Trophoblast cell (in vitro differentiated cells and primary cell): Measurements from ENCODE around the gene DNMT3A.
A peak's percentile ranks its signal among the peaks of the same experiment; 100 is the strongest.

ENCODE experiments used
- DNase-seq, 2 donors: peaks; one replicate each; pipeline ENCODE4 v3.0.0-alpha.2; 2016
- H2AFZ ChIP-seq: 2 replicates; pipeline ENCODE4 v1.6.1; 2013; ENCODE audit warnings: low read length, moderate library complexity, mild to moderate bottlenecking; ENCODE audit not compliant: insufficient read depth, poor library complexity
- H2AK5ac ChIP-seq: 2 replicates; pipeline ENCODE4 v1.6.1; 2013; ENCODE audit warnings: mild to moderate bottlenecking, low read length
- H2BK120ac ChIP-seq: 2 replicates; pipeline ENCODE4 v1.6.1; 2013; ENCODE audit warnings: low read length, mild to moderate bottlenecking, moderate library complexity; ENCODE audit not compliant: insufficient read depth, poor library complexity
- H2BK12ac ChIP-seq: 2 replicates; pipeline ENCODE4 v1.6.1; 2013; ENCODE audit warnings: mild to moderate bottlenecking, low read length, moderate library complexity
- H2BK5ac ChIP-seq: 2 replicates; pipeline ENCODE4 v1.6.1; 2013; ENCODE audit warnings: low read length, low read depth, moderate library complexity, mild to moderate bottlenecking; ENCODE audit not compliant: poor library complexity
- H3K14ac ChIP-seq: 2 replicates; pipeline ENCODE4 v1.6.1; 2013; ENCODE audit warnings: mild to moderate bottlenecking, low read length
- H3K18ac ChIP-seq: 2 replicates; pipeline ENCODE4 v1.6.1; 2013; ENCODE audit warnings: mild to moderate bottlenecking, low read length
- H3K23ac ChIP-seq: 2 replicates; pipeline ENCODE4 v1.6.1; 2013; ENCODE audit warnings: low read length
- H3K27ac ChIP-seq: 2 replicates; pipeline ENCODE4 v1.5.1; 2013; ENCODE audit warnings: low read depth, mild to moderate bottlenecking, inconsistent platforms, low read length, moderate library complexity
- H3K27me3 ChIP-seq: 2 replicates; pipeline ENCODE4 v1.6.1; 2013; ENCODE audit warnings: inconsistent platforms, mild to moderate bottlenecking, low read length, moderate library complexity; ENCODE audit not compliant: insufficient read depth
- H3K36me3 ChIP-seq, 2 experiments: 1 replicate in 1 of 2; 2 replicates in 1 of 2; pipeline ENCODE4 v1.6.1; 2013; ENCODE audit warnings: low read length in 2 of 2, mild to moderate bottlenecking in 2 of 2, moderate library complexity in 1 of 2; ENCODE audit not compliant: insufficient read depth in 2 of 2, control insufficient read depth in 1 of 2
- H3K4ac ChIP-seq: 2 replicates; pipeline ENCODE4 v1.6.1; 2013; ENCODE audit warnings: low read depth, mild to moderate bottlenecking, low read length, moderate library complexity
- H3K4me1 ChIP-seq, 2 experiments: 1 replicate in 1 of 2; 2 replicates in 1 of 2; pipeline ENCODE4 v1.6.1; 2013; ENCODE audit warnings: low read length in 2 of 2, mild to moderate bottlenecking in 2 of 2, moderate library complexity in 1 of 2; ENCODE audit not compliant: insufficient read depth in 2 of 2, control insufficient read depth in 1 of 2
- H3K4me2 ChIP-seq: 2 replicates; pipeline ENCODE4 v1.6.1; 2013; ENCODE audit warnings: inconsistent platforms, mild to moderate bottlenecking, low read length, moderate library complexity
- H3K4me3 ChIP-seq: 2 replicates; pipeline ENCODE4 v1.5.1; 2013; ENCODE audit warnings: mild to moderate bottlenecking, low read depth, low read length, inconsistent platforms
- H3K79me1 ChIP-seq: one replicate; pipeline ENCODE4 v1.6.1; 2013; ENCODE audit warnings: low read length
- H3K79me2 ChIP-seq: 2 replicates; pipeline ENCODE4 v1.6.1; 2013; ENCODE audit warnings: low read length, mild to moderate bottlenecking; ENCODE audit not compliant: control insufficient read depth, insufficient read depth, poor library complexity
- H3K9ac ChIP-seq: 2 replicates; pipeline ENCODE4 v1.6.1; 2013; ENCODE audit warnings: mild to moderate bottlenecking, low read length
- H3K9me3 ChIP-seq: 2 replicates; pipeline ENCODE4 v1.6.1; 2013; ENCODE audit warnings: low read depth, mild to moderate bottlenecking, control low read depth, inconsistent platforms, low read length; ENCODE audit not compliant: insufficient read depth
- H4K12ac ChIP-seq: 2 replicates; pipeline ENCODE4 v1.6.1; 2013; ENCODE audit warnings: low read depth, mild to moderate bottlenecking, low read length, moderate library complexity
- H4K8ac ChIP-seq: 2 replicates; pipeline ENCODE4 v1.6.1; 2013; ENCODE audit warnings: low read depth, mild to moderate bottlenecking, low read length, moderate library complexity
- H4K91ac ChIP-seq: one replicate; pipeline ENCODE4 v1.6.1; 2013; ENCODE audit warnings: low read depth, mild to moderate bottlenecking, low read length, moderate library complexity
- WGBS: extraction: QIAGEN DNeasy Blood & Tissue Kit; methylation state at CpG from one replicate; pipeline ENCODE4 v1.1.7; 2013; ENCODE audit warnings: missing lambda C conversion rate; ENCODE audit not compliant: insufficient read length, insufficient coverage; ENCODE audit errors: extremely low coverage; 5-methylcytosine and 5-hydroxymethylcytosine counted together

The DNMT3A gene

DNA sequence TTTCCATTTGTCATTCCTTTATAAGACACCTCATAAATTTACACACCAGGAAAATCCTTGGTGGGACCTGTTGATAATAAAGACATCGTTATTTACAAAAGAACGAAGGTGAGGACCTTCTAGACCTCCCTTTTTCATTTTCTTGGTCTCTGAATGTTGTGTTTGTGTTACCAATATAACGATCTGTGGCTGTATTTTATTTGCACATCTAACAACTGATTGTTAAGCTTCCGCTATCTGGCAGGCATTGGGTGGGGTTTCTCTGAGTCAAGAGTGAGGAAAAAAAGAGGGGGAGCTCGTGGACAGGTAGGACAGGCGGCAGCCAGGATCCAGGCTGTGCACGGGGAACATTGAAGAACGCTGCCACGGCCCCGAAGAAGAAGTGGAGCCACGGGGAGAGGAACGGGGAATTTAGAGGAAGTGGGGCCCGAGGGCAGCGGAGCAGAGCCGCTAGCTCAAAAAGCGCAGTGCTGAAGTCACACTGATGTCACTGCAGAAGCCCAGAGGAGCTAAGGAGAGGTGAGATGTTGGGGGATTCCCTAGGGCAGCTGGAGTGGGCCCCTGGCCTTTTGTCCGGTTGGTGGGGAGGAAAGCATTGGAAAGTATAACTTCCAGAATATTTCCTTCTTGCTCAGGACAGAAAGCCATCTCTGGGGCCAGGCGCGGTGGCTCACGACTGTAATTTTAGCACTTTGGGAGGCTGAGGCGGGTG, 20.9 kb upstream of the DNMT3A start:
- Histone ChIP-seq H4K8ac (peak overlapping the region; percentile 47), H3K27me3 (no peaks in the 10 kb centered on the region), H2AK5ac (no peak overlapping the region), H3K9me3 (peaks cover 2% of the 10 kb centered on the region), H3K14ac (no peak overlapping the region), H2BK12ac (peak overlapping the region; percentile 25), H3K36me3 (no peaks in the 10 kb centered on the region), H3K4me3 (no peak overlapping the region), H2AFZ (peak overlapping the region; percentile 35), H2BK120ac (no peak overlapping the region), H4K91ac (no peak overlapping the region), H3K18ac (no peak overlapping the region), H3K23ac (no peak overlapping the region), H3K4ac (no peak overlapping the region), H3K4me2 (no peak overlapping the region), H3K79me1 (no peaks in the 10 kb centered on the region), H2BK5ac (no peak overlapping the region), H3K9ac (no peak overlapping the region), H3K27ac (no peak overlapping the region), H3K4me1 (no peaks in the 10 kb centered on the region), H4K12ac (peak overlapping the region; percentile 64), H3K79me2 (no peaks in the 10 kb centered on the region)
- no CpG with 5 or more reads among the region's 21 CpGs for WGBS
- peak in 1 of 2 donors; percentile 26 for DNase-seq

DNA sequence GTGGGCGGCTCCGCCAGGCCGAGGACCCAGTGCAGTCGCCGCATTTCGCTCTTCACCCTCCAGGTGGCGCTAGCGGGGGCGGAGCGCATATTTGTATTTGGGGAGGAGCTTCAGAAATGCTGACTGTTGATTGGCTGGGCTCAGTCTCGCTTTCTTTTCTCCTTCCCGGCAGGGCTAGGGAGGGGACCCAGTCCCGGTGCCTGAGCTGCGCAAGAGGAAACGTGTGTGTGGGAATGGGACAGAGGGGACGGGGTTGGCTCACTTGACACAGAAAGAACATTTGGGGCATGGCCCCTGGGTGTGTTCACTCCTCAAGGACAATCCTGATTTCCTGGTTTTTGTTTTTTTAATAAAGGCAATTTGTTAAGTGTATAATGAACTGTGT, 20.3 kb upstream of the DNMT3A start:
- Histone ChIP-seq H3K4me2 (peak overlapping the region; percentile 45), H3K27ac (no peak overlapping the region), H2BK120ac (no peak overlapping the region), H3K9ac (no peak overlapping the region), H3K27me3 (no peaks in the 10 kb centered on the region), H3K4me1 (no peaks in the 10 kb centered on the region), H3K4ac (no peak overlapping the region), H4K12ac (no peak overlapping the region), H4K8ac (no peak overlapping the region), H3K79me1 (no peaks in the 10 kb centered on the region), H3K14ac (no peak overlapping the region), H2BK12ac (no peak overlapping the region), H2AK5ac (no peak overlapping the region), H3K18ac (no peak overlapping the region), H2AFZ (peak overlapping the region; percentile 66), H3K9me3 (peaks cover 2% of the 10 kb centered on the region), H3K23ac (no peak overlapping the region), H4K91ac (no peak overlapping the region), H2BK5ac (no peak overlapping the region), H3K79me2 (no peaks in the 10 kb centered on the region), H3K36me3 (no peaks in the 10 kb centered on the region), H3K4me3 (no peak overlapping the region)
- WGBS = no CpG with 5 or more reads among the region's 16 CpGs
- peak; percentile 76 to 91 for DNase-seq

DNA sequence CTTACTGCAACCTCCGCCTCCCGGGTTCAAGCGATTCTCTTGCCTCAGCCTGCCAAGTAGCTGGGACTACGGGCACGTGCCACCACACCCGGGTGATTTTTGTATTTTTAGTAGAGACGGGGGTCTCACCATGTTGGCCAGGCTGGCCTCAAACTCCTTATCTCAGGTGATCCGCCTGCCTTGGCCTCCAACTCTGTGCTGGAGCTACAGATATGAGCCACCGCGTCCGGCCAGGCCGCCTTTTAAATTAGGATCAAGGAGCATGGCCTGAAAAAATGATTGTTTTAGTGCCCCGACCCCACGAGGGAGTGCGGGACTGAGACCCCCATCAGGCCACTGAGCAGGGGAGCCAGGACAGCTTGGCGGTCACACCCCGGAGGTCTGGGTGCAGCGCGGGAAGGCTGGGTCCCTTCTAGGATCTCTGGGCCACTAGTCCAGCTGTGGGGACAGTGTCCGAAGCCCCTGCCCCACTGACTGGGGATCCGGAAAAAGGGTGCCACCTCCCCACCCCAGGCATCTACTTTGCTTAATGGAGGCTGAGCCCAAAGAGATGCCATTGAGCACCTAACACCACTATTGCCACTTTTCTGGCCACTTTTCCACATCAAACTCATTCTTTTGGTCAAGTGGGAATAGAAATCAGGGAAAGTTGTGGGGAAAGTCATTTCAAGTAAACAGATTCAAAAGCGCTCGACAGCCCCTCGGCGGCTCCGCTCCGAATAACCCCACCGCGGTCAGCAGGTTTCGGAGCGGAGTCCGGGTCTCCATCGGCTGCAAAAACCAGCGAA, 19.7 kb upstream of the DNMT3A start:
- no peaks in the 10 kb centered on the region for H3K79me2 ChIP-seq
- H3K4ac ChIP-seq = no peak overlapping the region
- H2AK5ac ChIP-seq = no peak overlapping the region
- H3K4me1 ChIP-seq = no peaks in the 10 kb centered on the region
- no peak overlapping the region for H3K9ac ChIP-seq
- no peaks in the 10 kb centered on the region for H3K27me3 ChIP-seq
- no CpG with 5 or more reads among the region's 34 CpGs for WGBS
- no peaks in the 10 kb centered on the region for H3K36me3 ChIP-seq
- no peak overlapping the region for H3K23ac ChIP-seq
- peaks cover 2% of the 10 kb centered on the region for H3K9me3 ChIP-seq
- H4K12ac ChIP-seq = no peak overlapping the region
- no peak overlapping the region for H2BK12ac ChIP-seq
- no peak overlapping the region for H3K4me3 ChIP-seq
- no peak for DNase-seq
- no peak overlapping the region for H2AFZ ChIP-seq
- H3K79me1 ChIP-seq = no peaks in the 10 kb centered on the region
- H2BK5ac ChIP-seq = no peak overlapping the region
- no peak overlapping the region for H3K27ac ChIP-seq
- H3K18ac ChIP-seq = no peak overlapping the region
- no peak overlapping the region for H3K14ac ChIP-seq
- no peak overlapping the region for H2BK120ac ChIP-seq
- H4K91ac ChIP-seq = no peak overlapping the region
- H4K8ac ChIP-seq = no peak overlapping the region
- peak overlapping the region; percentile 45 for H3K4me2 ChIP-seq

DNA sequence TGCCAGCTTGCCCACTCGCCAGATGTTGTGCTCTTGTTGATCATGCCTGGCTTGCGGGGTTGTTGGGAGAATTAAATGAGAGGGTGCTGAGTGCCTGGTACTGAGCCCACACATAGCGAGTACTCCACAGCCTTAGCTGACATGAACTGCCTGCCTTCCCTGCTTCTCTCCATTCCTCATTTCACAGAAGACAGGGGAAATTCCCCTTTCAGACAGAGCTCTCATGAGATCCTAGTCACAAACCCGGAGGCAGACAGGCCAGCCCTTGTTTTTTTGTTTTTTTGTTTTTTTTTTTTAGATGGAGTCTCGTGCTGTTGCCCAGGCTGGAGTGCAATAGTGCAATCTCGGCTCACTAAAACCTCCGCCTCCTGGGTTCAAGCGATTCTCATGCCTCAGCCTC, 17.1 kb upstream of the DNMT3A start:
- Histone ChIP-seq H3K79me2 (no peaks in the 10 kb centered on the region), H2AK5ac (no peak overlapping the region), H3K4me2 (no peak overlapping the region), H3K9me3 (peaks cover under 1% of the 10 kb centered on the region), H3K9ac (no peak overlapping the region), H2BK12ac (no peak overlapping the region), H4K8ac (no peak overlapping the region), H3K4me1 (no peaks in the 10 kb centered on the region), H3K18ac (no peak overlapping the region), H3K4me3 (no peak overlapping the region), H3K4ac (no peak overlapping the region), H2BK5ac (no peak overlapping the region), H4K91ac (no peak overlapping the region), H3K14ac (no peak overlapping the region), H3K23ac (no peak overlapping the region), H2BK120ac (no peak overlapping the region), H3K36me3 (no peaks in the 10 kb centered on the region), H3K27me3 (no peaks in the 10 kb centered on the region), H3K27ac (no peak overlapping the region), H3K79me1 (no peaks in the 10 kb centered on the region), H4K12ac (no peak overlapping the region), H2AFZ (no peak overlapping the region)
- WGBS = no CpG with 5 or more reads among the region's 8 CpGs
- no peak for DNase-seq
